Lower leg skin (tissue), 3 donors: ENCODE measurements around the gene PER3.

Source experiments
- POLR2A ChIP-seq, 2 donors: fragments of 450-650 bp; IDR thresholded peaks; one replicate each; pipeline ENCODE4 v1.6.1; 2016 to 2017; ENCODE audit warnings: antibody characterized with exemption in 2 of 2, mild to moderate bottlenecking in 1 of 2, moderate library complexity in 1 of 2
- TF ChIP-seq, protein P1 (sequence below), 3 donors: fragments of 450-650 bp; IDR thresholded peaks; one replicate each; pipeline ENCODE4 v1.5.1; 2016; ENCODE audit warnings: antibody characterized with exemption in 3 of 3, mild to moderate bottlenecking in 3 of 3, moderate library complexity in 2 of 3

DNA sequence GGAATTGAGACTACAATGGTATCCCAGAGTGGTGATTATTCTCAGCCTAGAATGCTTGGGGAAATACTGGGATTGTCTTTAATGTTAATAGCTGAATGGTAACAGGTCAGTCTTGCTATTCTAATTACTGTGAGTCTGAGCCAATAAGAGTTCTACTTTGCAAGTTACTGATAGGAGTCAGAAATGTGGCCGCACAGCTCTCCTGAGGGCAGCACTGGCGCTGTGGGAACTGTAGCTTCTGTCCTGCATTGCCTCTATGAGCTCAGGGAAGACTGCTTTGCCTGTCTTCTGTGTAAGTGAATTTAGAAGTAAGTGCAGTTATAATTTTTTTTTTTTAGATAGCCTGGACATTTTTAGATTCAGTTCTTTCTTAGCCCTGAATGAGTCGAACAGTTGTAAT, 23.0 kb upstream of the PER3 start:
- TF ChIP-seq, protein P1, sequence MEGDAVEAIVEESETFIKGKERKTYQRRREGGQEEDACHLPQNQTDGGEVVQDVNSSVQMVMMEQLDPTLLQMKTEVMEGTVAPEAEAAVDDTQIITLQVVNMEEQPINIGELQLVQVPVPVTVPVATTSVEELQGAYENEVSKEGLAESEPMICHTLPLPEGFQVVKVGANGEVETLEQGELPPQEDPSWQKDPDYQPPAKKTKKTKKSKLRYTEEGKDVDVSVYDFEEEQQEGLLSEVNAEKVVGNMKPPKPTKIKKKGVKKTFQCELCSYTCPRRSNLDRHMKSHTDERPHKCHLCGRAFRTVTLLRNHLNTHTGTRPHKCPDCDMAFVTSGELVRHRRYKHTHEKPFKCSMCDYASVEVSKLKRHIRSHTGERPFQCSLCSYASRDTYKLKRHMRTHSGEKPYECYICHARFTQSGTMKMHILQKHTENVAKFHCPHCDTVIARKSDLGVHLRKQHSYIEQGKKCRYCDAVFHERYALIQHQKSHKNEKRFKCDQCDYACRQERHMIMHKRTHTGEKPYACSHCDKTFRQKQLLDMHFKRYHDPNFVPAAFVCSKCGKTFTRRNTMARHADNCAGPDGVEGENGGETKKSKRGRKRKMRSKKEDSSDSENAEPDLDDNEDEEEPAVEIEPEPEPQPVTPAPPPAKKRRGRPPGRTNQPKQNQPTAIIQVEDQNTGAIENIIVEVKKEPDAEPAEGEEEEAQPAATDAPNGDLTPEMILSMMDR (IDR thresholded peaks at IDR 0.05): no peak
- no peak for TF ChIP-seq POLR2A (IDR thresholded peaks at IDR 0.05)
